Measurements from ENCODE around the gene SCUBE3. TPM values are rescaled to one million over a fixed set of nuclear protein-coding genes. Genes with fewer than 3 reads are reported as not detected.
A peak's percentile ranks its signal among the peaks of the same experiment; 100 is the strongest.

The SCUBE3 gene
- total RNA-seq, 1 donor from 2014 or later: 0.49 TPM

- TF ChIP-seq POLR2AphosphoS5 (IDR thresholded peaks at IDR 0.05; ENCODE audit: insufficient read depth in 1 of 2, low read depth in 1 of 2) (no peak), POLR2A (IDR thresholded peaks at IDR 0.05) (no peak), CTCF (IDR thresholded peaks at IDR 0.05) (no peak)
- H3K4me3 ChIP-seq: no peak overlapping the region
- H3K36me3 ChIP-seq: no peaks in the 10 kb centered on the region
- no peak for DNase-seq (ENCODE audit: extremely low spot score in 2 of 2)
- peaks cover 4% of the 10 kb centered on the region for H3K4me1 ChIP-seq
- no peak overlapping the region for H3K27ac ChIP-seq
- intact Hi-C loops (cut with DNase I): loop anchor here (5.0 kb wide), 1 partner anchor 61 kb away; no protein-coding TSS in a partner anchor
- H3K27me3 ChIP-seq: no peaks in the 10 kb centered on the region
- no peaks in the 10 kb centered on the region for H3K9me3 ChIP-seq
Observed at GRCh38 chr6:35208419-35208818, 5.3 kb upstream of the SCUBE3 start.

- Histone ChIP-seq H3K27me3 (no peaks in the 10 kb centered on the region), H3K4me3 (no peak overlapping the region), H3K36me3 (no peaks in the 10 kb centered on the region), H3K27ac (no peak overlapping the region), H3K9me3 (no peaks in the 10 kb centered on the region), H3K4me1 (peaks cover 9% of the 10 kb centered on the region)
- intact Hi-C loops (cut with DNase I): loop anchor here (5.0 kb wide), 1 partner anchor 62 kb away; no protein-coding TSS in a partner anchor
- no peak for DNase-seq (ENCODE audit: extremely low spot score in 2 of 2)
- no peak for TF ChIP-seq CTCF (IDR thresholded peaks at IDR 0.05)
- no peak for TF ChIP-seq POLR2A (IDR thresholded peaks at IDR 0.05)
- no peak for TF ChIP-seq POLR2AphosphoS5 (IDR thresholded peaks at IDR 0.05; ENCODE audit: insufficient read depth in 1 of 2, low read depth in 1 of 2)
Observed at GRCh38 chr6:35209081-35209480, 4.7 kb upstream of the SCUBE3 start.

GRCh38 chr6:35209622-35210247, 4.0 kb upstream of the SCUBE3 start:
- no peaks in the 10 kb centered on the region for H3K36me3 ChIP-seq
- H3K9me3 ChIP-seq: no peaks in the 10 kb centered on the region
- H3K4me3 ChIP-seq: no peak overlapping the region
- H3K27me3 ChIP-seq: no peaks in the 10 kb centered on the region
- no peak for DNase-seq (ENCODE audit: extremely low spot score in 2 of 2)
- intact Hi-C loops (cut with DNase I): loop anchor here (5.0 kb wide), 2 partner anchors 62 to 1138 kb away; no protein-coding TSS in a partner anchor
- no peak overlapping the region for H3K27ac ChIP-seq
- no peak for TF ChIP-seq POLR2AphosphoS5 (IDR thresholded peaks at IDR 0.05; ENCODE audit: insufficient read depth in 1 of 2, low read depth in 1 of 2)
- TF ChIP-seq CTCF (IDR thresholded peaks at IDR 0.05): no peak
- TF ChIP-seq POLR2A (IDR thresholded peaks at IDR 0.05): no peak
- H3K4me1 ChIP-seq: peaks cover 16% of the 10 kb centered on the region

GRCh38 chr6:35213298-35213791, 411 bp upstream of the SCUBE3 start:
- no peaks in the 10 kb centered on the region for H3K9me3 ChIP-seq
- peaks cover 16% of the 10 kb centered on the region for H3K4me1 ChIP-seq
- no peak overlapping the region for H3K27ac ChIP-seq
- no peaks in the 10 kb centered on the region for H3K27me3 ChIP-seq
- H3K36me3 ChIP-seq: no peaks in the 10 kb centered on the region
- H3K4me3 ChIP-seq: peak overlapping the region; percentile 42 to 67
- TF ChIP-seq CTCF (IDR thresholded peaks at IDR 0.05) (no peak), POLR2AphosphoS5 (IDR thresholded peaks at IDR 0.05; ENCODE audit: insufficient read depth in 1 of 2, low read depth in 1 of 2) (no peak), POLR2A (IDR thresholded peaks at IDR 0.05) (no peak)
- DNase-seq (ENCODE audit: extremely low spot score in 2 of 2): no peak
- intact Hi-C loops (cut with DNase I): loop anchor here (5.0 kb wide), 1 partner anchor 1134 kb away; no protein-coding TSS in a partner anchor
